ENCODE data around the gene KIF1A.

The KIF1A gene

GRCh38 chr2:240813231-240813921 lies 6.6 kb downstream of the KIF1A start:
- Histone ChIP-seq H4K20me1 (ENCODE audit: insufficient read depth, low read length) (no peaks in the 10 kb centered on the region), H3K36me3 (replicated peaks; ENCODE audit: insufficient read depth, low read length) (no peaks in the 10 kb centered on the region), H3K9me3 (replicated peaks; ENCODE audit: insufficient read depth, low read length) (no peaks in the 10 kb centered on the region)

GRCh38 chr2:240812721-240813120 lies 7.3 kb downstream of the KIF1A start:
- no peak overlapping the region for H3K9ac ChIP-seq (ENCODE audit: low read length)
- no peaks in the 10 kb centered on the region for H3F3A ChIP-seq (ENCODE audit: insufficient read depth, low read length)
- no peaks in the 10 kb centered on the region for H3K79me2 ChIP-seq (ENCODE audit: low read length)
- H3K27ac ChIP-seq (ENCODE audit: low read length): no peak overlapping the region
- no peak overlapping the region for H2AFZ ChIP-seq (ENCODE audit: low read length)
- no peak for TF ChIP-seq CTCF (IDR thresholded peaks at IDR 0.05; ENCODE audit: low read length)
- no peak for TF ChIP-seq EZH2phosphoT487 (IDR thresholded peaks at IDR 0.05; ENCODE audit: low read length)
- no peak for TF ChIP-seq EZH2 (optimal IDR thresholded peaks at IDR 0.05; ENCODE audit: low read depth, low read length)
- H3K4me3 ChIP-seq (ENCODE audit: low read length): no peak overlapping the region
- H3K9me3 ChIP-seq (replicated peaks; ENCODE audit: insufficient read depth, low read length): no peaks in the 10 kb centered on the region
- no peaks in the 10 kb centered on the region for H3K9me2 ChIP-seq (replicated peaks; ENCODE audit: insufficient read depth, low read length)
- no peaks in the 10 kb centered on the region for H3K4me1 ChIP-seq (ENCODE audit: low read length)
- H4K20me1 ChIP-seq (ENCODE audit: insufficient read depth, low read length): no peaks in the 10 kb centered on the region
- H3K4me2 ChIP-seq (ENCODE audit: low read depth, low read length): no peak overlapping the region
- peaks cover 54% of the 10 kb centered on the region for H3K27me3 ChIP-seq (replicated peaks; ENCODE audit: insufficient read depth, low read length)
- no peaks in the 10 kb centered on the region for H3K36me3 ChIP-seq (replicated peaks; ENCODE audit: insufficient read depth, low read length)
- DNase-seq: no peak

More at GRCh38 chr2:240813231-240813921, 6.6 kb downstream of the KIF1A start:
- H3K4me1 ChIP-seq (ENCODE audit: low read length): no peaks in the 10 kb centered on the region
- no peaks in the 10 kb centered on the region for H3K9me2 ChIP-seq (replicated peaks; ENCODE audit: insufficient read depth, low read length)
- no peak overlapping the region for H3K4me2 ChIP-seq (ENCODE audit: low read depth, low read length)
- H3F3A ChIP-seq (ENCODE audit: insufficient read depth, low read length): no peaks in the 10 kb centered on the region
- no peak for DNase-seq
- H3K9ac ChIP-seq (ENCODE audit: low read length): no peak overlapping the region
- H2AFZ ChIP-seq (ENCODE audit: low read length): no peak overlapping the region
- no peak for TF ChIP-seq EZH2phosphoT487 (IDR thresholded peaks at IDR 0.05; ENCODE audit: low read length)
- no peak for TF ChIP-seq EZH2 (optimal IDR thresholded peaks at IDR 0.05; ENCODE audit: low read depth, low read length)
- H3K79me2 ChIP-seq (ENCODE audit: low read length): no peaks in the 10 kb centered on the region
- H3K27me3 ChIP-seq (replicated peaks; ENCODE audit: insufficient read depth, low read length): peaks cover 50% of the 10 kb centered on the region
- no peak overlapping the region for H3K27ac ChIP-seq (ENCODE audit: low read length)
- H3K4me3 ChIP-seq (ENCODE audit: low read length): no peak overlapping the region

GRCh38 chr2:240812301-240812680 lies 7.7 kb downstream of the KIF1A start:
- Histone ChIP-seq H3K4me2 (ENCODE audit: low read depth, low read length) (no peak overlapping the region), H3K9me2 (replicated peaks; ENCODE audit: insufficient read depth, low read length) (no peaks in the 10 kb centered on the region), H3K9me3 (replicated peaks; ENCODE audit: insufficient read depth, low read length) (no peaks in the 10 kb centered on the region), H3K9ac (ENCODE audit: low read length) (no peak overlapping the region), H3K79me2 (ENCODE audit: low read length) (no peaks in the 10 kb centered on the region), H3K4me1 (ENCODE audit: low read length) (no peaks in the 10 kb centered on the region), H4K20me1 (ENCODE audit: insufficient read depth, low read length) (no peaks in the 10 kb centered on the region), H3K4me3 (ENCODE audit: low read length) (no peak overlapping the region), H3K27me3 (replicated peaks; ENCODE audit: insufficient read depth, low read length) (peaks cover 57% of the 10 kb centered on the region), H2AFZ (ENCODE audit: low read length) (no peak overlapping the region), H3K27ac (ENCODE audit: low read length) (no peak overlapping the region), H3K36me3 (replicated peaks; ENCODE audit: insufficient read depth, low read length) (no peaks in the 10 kb centered on the region), H3F3A (ENCODE audit: insufficient read depth, low read length) (no peaks in the 10 kb centered on the region)
- no peak for TF ChIP-seq CTCF (IDR thresholded peaks at IDR 0.05; ENCODE audit: low read length)
- TF ChIP-seq EZH2 (optimal IDR thresholded peaks at IDR 0.05; ENCODE audit: low read depth, low read length): no peak
- TF ChIP-seq EZH2phosphoT487 (IDR thresholded peaks at IDR 0.05; ENCODE audit: low read length): no peak
- DNase-seq: no peak

Measured in MM.1S (cell line).